ENCODE results near the gene IGF2R. TPM values are rescaled to one million over a fixed set of nuclear protein-coding genes. Genes with fewer than 3 reads are reported as not detected.

The IGF2R gene
- total RNA-seq, 2 experiments from 2014 or later: 19.3 to 37.6 TPM

GRCh38 chr6:159931112-159931511 is 37.8 kb upstream of the IGF2R start:
- DNase-seq (ENCODE audit: low spot score): no peak
- H3K9me2 ChIP-seq (ENCODE audit: insufficient read depth, low read length): no peaks in the 10 kb centered on the region
- H3K4me2 ChIP-seq (ENCODE audit: low read length): no peak overlapping the region
- intact Hi-C loops (cut with micrococcal nuclease; ENCODE audit: unreplicated experiment): no loop called here
- no peak for TF ChIP-seq CTCF (conservative IDR thresholded peaks at IDR 0.05; ENCODE audit: low read length)
- no peak for TF ChIP-seq EZH2phosphoT487 (IDR thresholded peaks at IDR 0.05; ENCODE audit: borderline replicate concordance, low read depth, low read length)
- no peaks in the 10 kb centered on the region for H3K79me2 ChIP-seq (ENCODE audit: insufficient read depth, low read depth, low read length)
- H3K4me3 ChIP-seq (ENCODE audit: low read depth, low read length, poor library complexity, severe bottlenecking): no peak overlapping the region
- H3K4me1 ChIP-seq (ENCODE audit: insufficient read depth, low read length, poor library complexity, severe bottlenecking): no peaks in the 10 kb centered on the region
- no TSS peak for BruUV-seq (replicated peaks)
- H3K27ac ChIP-seq (ENCODE audit: low read depth, low read length, poor library complexity, severe bottlenecking): no peak overlapping the region
- H2AFZ ChIP-seq (ENCODE audit: low read length): no peak overlapping the region
- no peaks in the 10 kb centered on the region for H3K36me3 ChIP-seq (ENCODE audit: insufficient read depth, low read length)
- H3K9me3 ChIP-seq (ENCODE audit: low read length): peaks cover 7% of the 10 kb centered on the region; the same call in 1 of the 2 replicates
- no peaks in the 10 kb centered on the region for H4K20me1 ChIP-seq (ENCODE audit: insufficient read depth, low read length)
- POLR2A ChIA-PET: no interaction called here
- CTCF ChIA-PET (ENCODE audit: unreplicated experiment): interaction anchor here (1.0 kb wide), 1 partner anchor 437 kb away, joined by 3 read pairs; no protein-coding TSS in a partner anchor

GRCh38 chr6:159931846-159932245 is 37.0 kb upstream of the IGF2R start:
- no peak for DNase-seq (ENCODE audit: low spot score)
- H3K9me2 ChIP-seq (ENCODE audit: insufficient read depth, low read length): no peaks in the 10 kb centered on the region
- no peak overlapping the region for H3K27ac ChIP-seq (ENCODE audit: low read depth, low read length, poor library complexity, severe bottlenecking)
- BruUV-seq (replicated peaks): no TSS peak
- peaks cover 7% of the 10 kb centered on the region; the same call in 1 of the 2 replicates for H3K9me3 ChIP-seq (ENCODE audit: low read length)
- H3K36me3 ChIP-seq (ENCODE audit: insufficient read depth, low read length): no peaks in the 10 kb centered on the region
- H3K4me2 ChIP-seq (ENCODE audit: low read length): no peak overlapping the region
- no peak overlapping the region for H3K4me3 ChIP-seq (ENCODE audit: low read depth, low read length, poor library complexity, severe bottlenecking)
- H3K4me1 ChIP-seq (ENCODE audit: insufficient read depth, low read length, poor library complexity, severe bottlenecking): no peaks in the 10 kb centered on the region
- no peaks in the 10 kb centered on the region for H4K20me1 ChIP-seq (ENCODE audit: insufficient read depth, low read length)
- ChIA-PET POLR2A (no interaction called here), CTCF (ENCODE audit: unreplicated experiment) (interaction anchor here (1.0 kb wide), 1 partner anchor 438 kb away, joined by 3 read pairs; no protein-coding TSS in a partner anchor)
- no peak overlapping the region for H2AFZ ChIP-seq (ENCODE audit: low read length)
- intact Hi-C loops (cut with micrococcal nuclease; ENCODE audit: unreplicated experiment): no loop called here
- TF ChIP-seq EZH2phosphoT487 (IDR thresholded peaks at IDR 0.05; ENCODE audit: borderline replicate concordance, low read depth, low read length) (no peak), CTCF (conservative IDR thresholded peaks at IDR 0.05; ENCODE audit: low read length) (no peak)
- no peaks in the 10 kb centered on the region for H3K79me2 ChIP-seq (ENCODE audit: insufficient read depth, low read depth, low read length)

GRCh38 chr6:159933077-159933476 is 35.8 kb upstream of the IGF2R start:
- DNase-seq (ENCODE audit: low spot score): no peak
- intact Hi-C loops (cut with micrococcal nuclease; ENCODE audit: unreplicated experiment): no loop called here
- Histone ChIP-seq H3K4me2 (ENCODE audit: low read length) (no peak overlapping the region), H3K4me1 (ENCODE audit: insufficient read depth, low read length, poor library complexity, severe bottlenecking) (no peaks in the 10 kb centered on the region), H3K4me3 (ENCODE audit: low read depth, low read length, poor library complexity, severe bottlenecking) (no peak overlapping the region), H3K27ac (ENCODE audit: low read depth, low read length, poor library complexity, severe bottlenecking) (no peak overlapping the region), H3K36me3 (ENCODE audit: insufficient read depth, low read length) (no peaks in the 10 kb centered on the region), H4K20me1 (ENCODE audit: insufficient read depth, low read length) (no peaks in the 10 kb centered on the region), H3K9me3 (ENCODE audit: low read length) (peaks cover 7% of the 10 kb centered on the region; the same call in 1 of the 2 replicates), H3K9me2 (ENCODE audit: insufficient read depth, low read length) (no peaks in the 10 kb centered on the region), H3K79me2 (ENCODE audit: insufficient read depth, low read depth, low read length) (no peaks in the 10 kb centered on the region), H2AFZ (ENCODE audit: low read length) (no peak overlapping the region)
- TF ChIP-seq EZH2phosphoT487 (IDR thresholded peaks at IDR 0.05; ENCODE audit: borderline replicate concordance, low read depth, low read length) (no peak), CTCF (conservative IDR thresholded peaks at IDR 0.05; ENCODE audit: low read length) (no peak)
- ChIA-PET POLR2A (interaction anchor here (0.5 to 1.0 kb wide), 2 partner anchors 18 to 249 kb away, joined by 3 to 5 read pairs; no protein-coding TSS in a partner anchor), CTCF (ENCODE audit: unreplicated experiment) (no interaction called here)
- BruUV-seq (replicated peaks): no TSS peak
